SK-N-MC (cell line): Measurements from ENCODE around the gene VAMP2.

ENCODE experiments used
- EZH2 ChIP-seq: fragments of 200-600 bp; sonication (generic); IDR thresholded peaks from one replicate; pipeline ENCODE4 v1.6.1; 2017; ENCODE audit warnings: antibody characterized with exemption
- FOXP2 ChIP-seq: optimal IDR thresholded peaks from 2 replicates; pipeline ENCODE3; 2011; ENCODE audit warnings: mild to moderate bottlenecking, moderate library complexity; ENCODE audit not compliant: insufficient read depth; ENCODE audit errors: extremely low read length, control extremely low read depth
- POLR2AphosphoS5 ChIP-seq: IDR thresholded peaks from 2 replicates; pipeline ENCODE4 v1.6.1; 2012; ENCODE audit warnings: mild to moderate bottlenecking, low read depth, low read length, borderline replicate concordance

DNA sequence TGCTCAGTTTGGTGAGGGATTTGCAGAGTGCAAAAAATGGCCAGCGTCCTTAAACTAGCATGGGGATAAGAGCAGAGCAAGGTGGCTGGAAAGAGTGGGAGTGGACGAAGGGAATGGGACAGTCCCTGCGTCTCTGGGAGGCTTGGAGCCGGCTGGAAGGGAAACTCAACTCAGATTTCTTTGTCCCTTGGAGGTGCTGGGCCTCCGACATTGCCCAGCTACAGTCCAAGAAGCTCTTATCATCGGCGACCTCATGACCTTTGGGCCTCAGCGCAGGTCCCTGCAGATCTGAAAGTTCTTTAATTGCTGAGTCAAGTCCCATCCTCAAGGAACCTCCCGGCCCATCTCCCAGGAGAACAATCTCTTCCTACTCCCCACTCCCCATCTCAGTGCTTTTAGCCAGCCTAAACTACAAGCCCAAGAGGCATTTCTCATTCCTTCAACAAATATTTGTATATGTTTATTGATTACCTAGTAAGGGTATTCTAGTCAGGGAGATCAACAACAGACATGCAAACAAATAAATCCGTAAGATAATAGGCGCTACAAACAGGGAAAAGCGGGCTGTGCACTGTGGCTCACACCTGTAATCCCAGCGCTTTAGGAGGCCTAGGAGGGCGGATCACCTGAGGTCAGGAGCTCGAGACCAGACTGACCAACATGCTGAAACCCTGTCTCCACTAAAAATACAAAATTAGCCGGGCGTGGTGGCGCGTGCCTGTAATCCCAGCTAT, 14.4 kb upstream of the VAMP2 start:
- no peak for TF ChIP-seq EZH2
- no peak for TF ChIP-seq POLR2AphosphoS5
- TF ChIP-seq FOXP2, result no peak
